AG04449 (cell line): ENCODE data around the gene MEGF10.

Source experiments
- CTCF ChIA-PET: fragments of 350-600 bp; formaldehyde crosslinking; extraction: SDS; loops from one replicate; lab custom pipeline; 2021; ENCODE audit warnings: antibody characterized with exemption; lab: Yijun Ruan, JAX
- POLR2A ChIA-PET: fragments of 400-600, 350-600 bp; formaldehyde crosslinking; extraction: SDS; loops from one replicate; lab custom pipeline; 2020; ENCODE audit warnings: antibody characterized with exemption, inconsistent platforms; lab: Yijun Ruan, JAX
- DNase-seq: peaks from one replicate; pipeline ENCODE4 v3.0.0-alpha.2; 2010; ENCODE audit warnings: low read depth, low spot score
- H3K4me3 ChIP-seq: 2 replicates; pipeline ENCODE4 v1.5.1; 2011; ENCODE audit warnings: low read depth, mild to moderate bottlenecking, control low read depth, low read length
- TF ChIP-seq, protein P1 (sequence below): IDR thresholded peaks from one replicate; pipeline ENCODE4 v1.5.1; 2011; ENCODE audit warnings: mild to moderate bottlenecking, moderate library complexity, low read length, control low read depth, inconsistent platforms; ENCODE audit not compliant: insufficient read depth; ENCODE audit errors: missing control alignments

MEGF10 gene

DNA sequence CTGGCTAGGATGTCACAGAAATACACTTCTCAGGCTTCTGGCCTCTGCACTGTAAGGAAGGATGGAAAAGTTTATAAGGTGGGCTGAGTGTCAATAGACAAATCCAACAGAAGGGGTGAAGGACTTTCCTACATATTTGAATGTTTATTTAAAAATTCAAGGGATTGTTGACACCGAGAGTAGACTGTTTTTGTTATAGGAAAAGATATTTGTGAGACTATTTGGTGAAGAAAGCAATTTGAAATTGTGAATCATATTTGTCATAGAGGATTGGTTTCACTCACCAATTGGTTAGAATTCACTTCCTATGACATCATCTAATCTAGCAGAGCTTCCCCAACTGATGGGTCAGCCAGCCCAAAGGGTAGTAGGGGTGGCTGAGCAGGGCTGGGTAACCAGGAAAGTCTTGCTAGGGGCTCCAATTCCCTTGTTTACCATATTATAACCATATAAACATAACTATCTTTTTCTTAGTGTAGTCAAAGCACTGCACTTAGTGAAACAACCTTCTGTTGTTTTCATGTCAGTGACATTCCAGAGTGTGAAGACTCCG is 14.9 kb upstream of the MEGF10 start:
- H3K4me3 ChIP-seq, result no peak overlapping the region
- CTCF ChIA-PET, result interaction anchor here (0.9 kb wide), 1 partner anchor 218 kb away, joined by 3 read pairs; no protein-coding TSS in a partner anchor
- TF ChIP-seq, protein P1, sequence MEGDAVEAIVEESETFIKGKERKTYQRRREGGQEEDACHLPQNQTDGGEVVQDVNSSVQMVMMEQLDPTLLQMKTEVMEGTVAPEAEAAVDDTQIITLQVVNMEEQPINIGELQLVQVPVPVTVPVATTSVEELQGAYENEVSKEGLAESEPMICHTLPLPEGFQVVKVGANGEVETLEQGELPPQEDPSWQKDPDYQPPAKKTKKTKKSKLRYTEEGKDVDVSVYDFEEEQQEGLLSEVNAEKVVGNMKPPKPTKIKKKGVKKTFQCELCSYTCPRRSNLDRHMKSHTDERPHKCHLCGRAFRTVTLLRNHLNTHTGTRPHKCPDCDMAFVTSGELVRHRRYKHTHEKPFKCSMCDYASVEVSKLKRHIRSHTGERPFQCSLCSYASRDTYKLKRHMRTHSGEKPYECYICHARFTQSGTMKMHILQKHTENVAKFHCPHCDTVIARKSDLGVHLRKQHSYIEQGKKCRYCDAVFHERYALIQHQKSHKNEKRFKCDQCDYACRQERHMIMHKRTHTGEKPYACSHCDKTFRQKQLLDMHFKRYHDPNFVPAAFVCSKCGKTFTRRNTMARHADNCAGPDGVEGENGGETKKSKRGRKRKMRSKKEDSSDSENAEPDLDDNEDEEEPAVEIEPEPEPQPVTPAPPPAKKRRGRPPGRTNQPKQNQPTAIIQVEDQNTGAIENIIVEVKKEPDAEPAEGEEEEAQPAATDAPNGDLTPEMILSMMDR, result no peak
- POLR2A ChIA-PET, result no interaction called here
- no peak for DNase-seq

DNA sequence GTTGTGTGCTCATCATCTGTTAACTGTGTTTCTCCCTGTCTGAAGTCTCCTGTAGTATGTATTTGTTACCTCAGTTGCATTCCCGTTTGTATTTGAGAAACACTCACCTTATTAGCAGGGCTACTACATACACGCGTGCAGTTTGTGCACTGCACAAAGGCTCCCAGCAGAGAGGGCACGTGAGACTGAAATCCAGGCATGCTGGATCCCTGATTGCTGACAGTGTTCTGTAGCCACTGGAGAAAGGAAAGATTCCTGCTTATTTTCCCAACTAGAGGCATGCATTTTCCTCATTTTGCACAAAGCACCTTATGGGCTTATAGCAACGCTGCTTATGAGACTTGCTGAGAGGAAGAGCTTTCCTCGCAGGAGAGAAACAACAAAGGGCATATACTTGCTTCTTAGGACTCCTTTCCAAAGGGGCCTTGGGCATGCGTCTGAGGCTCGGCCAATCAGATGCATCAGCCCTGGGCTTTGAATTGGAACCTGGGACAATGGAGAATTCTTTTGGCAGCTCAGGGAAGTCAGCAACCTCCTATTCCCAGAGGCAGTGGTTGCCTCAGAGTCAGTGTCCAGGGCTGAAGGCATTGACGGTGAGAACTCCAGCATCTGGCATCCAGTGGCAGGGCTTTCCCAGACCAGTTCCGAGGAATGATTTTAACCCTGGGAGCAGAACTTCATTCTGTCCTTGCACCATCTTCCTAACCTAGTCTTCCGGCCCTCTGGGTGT is 9.9 kb upstream of the MEGF10 start:
- CTCF ChIA-PET, result no interaction called here

DNA sequence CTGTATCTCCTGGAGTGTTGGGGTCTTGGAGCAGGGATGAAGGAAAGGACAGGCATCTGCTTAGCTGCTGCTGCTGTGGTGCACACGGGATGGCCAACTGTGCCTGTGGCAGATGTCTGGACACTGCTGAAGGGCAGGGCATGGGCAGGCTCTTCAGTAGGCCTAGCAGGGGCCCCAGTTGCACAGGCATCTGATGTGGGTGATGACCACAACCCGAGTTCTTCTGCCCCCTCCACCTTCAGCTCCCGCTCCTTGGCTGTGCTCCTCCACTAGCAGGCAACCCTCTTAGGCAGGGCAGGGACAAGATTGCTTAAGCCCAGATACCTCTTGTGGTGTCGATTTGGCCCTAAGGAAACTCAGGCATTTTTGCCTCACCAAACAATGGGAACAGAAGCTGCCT is 9.0 kb upstream of the MEGF10 start:
- H3K4me3 ChIP-seq, result no peak overlapping the region
- no peak for DNase-seq
- TF ChIP-seq, protein P1, result no peak
- ChIA-PET CTCF (no interaction called here), POLR2A (no interaction called here)

More for the DNA sequence above, 9.9 kb upstream of the MEGF10 start:
- POLR2A ChIA-PET, result no interaction called here
- TF ChIP-seq, protein P1, result no peak
- no peak overlapping the region for H3K4me3 ChIP-seq
- no peak for DNase-seq

DNA sequence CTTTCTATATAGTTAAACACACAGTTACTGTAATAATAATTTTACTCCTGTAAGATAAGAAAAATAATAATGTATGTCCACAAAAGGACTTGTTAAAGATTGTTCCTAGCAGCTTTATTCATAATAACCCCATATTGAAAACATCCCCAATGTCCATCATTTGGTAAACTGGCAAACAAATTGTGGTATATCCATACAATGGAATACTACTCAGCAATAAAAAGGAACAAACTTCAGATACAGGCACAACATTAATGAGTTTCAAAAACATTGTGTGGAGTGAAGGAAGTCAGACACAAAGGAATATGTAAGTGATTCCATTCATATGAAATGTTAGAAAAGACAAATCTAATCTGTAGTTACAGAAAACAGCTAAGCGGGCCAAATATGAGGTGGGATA is 1.9 kb upstream of the MEGF10 start:
- no peak for DNase-seq
- no peak overlapping the region for H3K4me3 ChIP-seq
- TF ChIP-seq, protein P1, result no peak
- POLR2A ChIA-PET, result no interaction called here
- CTCF ChIA-PET, result interaction anchor here (1.3 to 2.5 kb wide), 6 partner anchors 25 to 209 kb away, joined by 3 to 19 read pairs (median 4); no protein-coding TSS in a partner anchor

DNA sequence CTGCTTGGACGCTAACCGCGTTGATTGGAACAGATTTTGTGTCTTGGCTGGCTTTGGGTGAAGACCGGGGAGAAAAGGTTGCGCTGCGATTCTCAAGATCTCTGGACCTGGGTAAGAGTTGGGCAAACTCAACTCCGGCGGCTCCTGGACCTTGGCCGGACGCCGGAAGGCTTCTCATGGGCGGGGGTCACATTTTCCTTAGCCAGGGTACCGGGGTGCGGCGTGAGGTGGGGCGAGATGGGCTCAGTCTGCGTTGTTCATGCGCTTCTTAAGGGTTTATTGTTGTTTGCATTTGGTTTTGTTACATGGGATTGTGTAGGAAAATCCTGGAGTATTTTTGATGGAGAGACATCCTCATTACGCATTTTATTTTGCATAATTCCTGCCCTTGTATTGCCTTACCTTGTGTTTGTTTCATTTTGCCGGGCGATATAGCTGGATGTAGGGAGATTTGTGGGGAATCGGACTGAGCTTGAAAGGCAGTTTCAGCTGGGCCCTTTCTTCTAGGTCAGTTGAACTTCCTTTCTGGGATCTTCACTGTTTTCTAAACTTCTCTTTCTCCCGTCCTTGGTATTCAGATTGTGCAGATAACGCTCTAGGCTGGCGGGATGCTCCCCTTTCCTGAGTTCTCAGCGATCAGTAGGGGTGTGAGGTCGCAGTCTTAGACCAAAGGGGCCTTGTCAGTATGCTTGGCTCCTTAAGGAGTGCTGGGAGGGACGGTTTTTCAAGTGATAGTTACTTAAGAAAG is 524 bp downstream of the MEGF10 start:
- POLR2A ChIA-PET, result no interaction called here
- TF ChIP-seq, protein P1, result no peak
- CTCF ChIA-PET, result interaction anchor here (0.7 to 5.6 kb wide), 2 partner anchors 36 to 201 kb away, joined by 3 to 57 read pairs; no protein-coding TSS in a partner anchor
- H3K4me3 ChIP-seq, result peak overlapping the region; percentile 44
- no peak for DNase-seq
